ENCODE results near the gene DR1.

Gene DR1

DNA sequence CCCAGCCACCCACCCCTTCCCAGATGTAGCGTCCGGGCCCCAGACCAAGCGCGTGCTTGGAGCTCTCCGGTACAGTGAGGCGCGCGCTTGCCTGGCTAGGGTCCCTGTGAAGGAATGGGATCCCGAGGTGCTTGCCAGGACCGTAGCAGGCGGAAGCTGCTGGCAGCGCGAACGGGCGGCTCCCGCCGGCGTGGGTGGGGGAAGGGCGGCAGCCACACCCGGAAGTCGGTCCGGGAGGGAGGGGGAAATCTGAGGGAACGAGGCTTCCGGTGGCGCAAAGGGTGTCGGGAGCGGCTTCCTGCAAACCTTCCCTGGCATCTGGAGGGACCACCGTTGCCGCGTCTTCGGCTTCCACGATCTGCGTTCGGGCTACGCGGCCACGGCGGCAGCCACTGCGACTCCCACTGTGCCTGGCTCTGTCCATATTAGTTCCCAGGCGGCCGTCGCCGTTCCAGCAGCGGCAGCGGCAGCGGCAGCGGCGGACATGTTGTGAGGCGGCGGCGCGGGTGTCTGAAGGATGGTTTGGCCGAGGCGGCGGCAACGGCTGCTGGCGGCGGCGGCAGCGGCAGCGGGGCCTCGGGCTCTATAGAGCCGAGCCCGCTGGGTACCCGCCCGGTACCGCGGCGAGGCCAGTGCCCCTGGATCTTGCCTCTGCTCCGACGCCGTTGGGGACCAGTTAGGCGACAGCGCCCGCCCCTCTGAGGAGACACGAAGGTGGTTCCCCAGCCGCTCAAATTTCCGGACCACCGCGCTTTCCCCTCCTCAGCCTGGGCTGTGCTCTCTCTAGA lies at the start of gene DR1:
Gene DR1 (plus strand): TSS at position 275 of the 788 bp plus-strand sequence. CDS start 739 bp downstream, outside the sequence.
- peak; percentile 99 for DNase-seq

GRCh38 chr1:93296555-93297154 lies 49.1 kb upstream of the DR1 start:
- DNase-seq = no peak

GRCh38 chr1:93301131-93301530 lies 44.6 kb upstream of the DR1 start:
- no peak for DNase-seq

DNA sequence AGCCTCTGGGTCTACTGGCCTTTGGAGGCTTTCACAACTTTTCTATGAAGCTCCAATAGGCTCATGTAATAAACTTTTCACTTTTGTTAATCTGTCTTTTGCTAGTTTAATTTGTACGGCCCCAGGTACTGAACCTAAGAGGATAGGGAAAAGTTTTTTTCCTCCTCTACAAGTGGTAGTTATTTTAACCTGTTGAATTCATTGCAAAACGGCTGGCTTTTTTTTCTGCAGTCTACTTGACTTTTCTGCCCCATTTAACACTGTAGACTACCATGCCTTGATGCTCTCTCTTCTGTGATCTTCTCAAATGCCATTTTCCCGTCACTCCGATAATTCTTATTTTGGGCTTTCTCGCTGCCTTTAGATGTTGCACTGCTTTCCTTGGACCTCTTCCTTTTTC lies 43.6 kb upstream of the DR1 start:
- DNase-seq = no peak

- peak; percentile 90 for DNase-seq
Measured at GRCh38 chr1:93304716-93305138, 41.0 kb upstream of the DR1 start.

- no peak for DNase-seq
Measured at GRCh38 chr1:93306920-93307319, 38.8 kb upstream of the DR1 start.

DNA sequence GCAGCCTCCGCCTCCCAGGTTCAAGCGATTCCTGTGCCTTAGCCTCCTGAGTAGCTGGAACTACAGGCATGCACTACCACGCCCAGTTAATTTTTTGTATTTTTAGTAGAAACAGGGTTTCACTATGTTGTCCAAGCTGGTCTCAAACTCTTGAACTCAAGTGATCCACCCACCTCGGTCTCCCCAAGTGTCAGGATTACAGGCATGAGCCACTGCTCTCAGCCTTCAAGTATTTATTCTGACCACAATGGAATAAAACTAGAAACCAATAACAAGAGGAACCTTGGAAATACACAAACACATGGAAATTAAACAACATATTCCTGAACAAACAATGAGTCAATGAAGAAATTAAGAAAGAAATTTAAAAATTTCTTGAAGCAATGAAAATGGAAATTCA lies 32.7 kb upstream of the DR1 start:
- no peak for DNase-seq

GRCh38 chr1:93317207-93317606 lies 28.5 kb upstream of the DR1 start:
- DNase-seq = no peak

DNA sequence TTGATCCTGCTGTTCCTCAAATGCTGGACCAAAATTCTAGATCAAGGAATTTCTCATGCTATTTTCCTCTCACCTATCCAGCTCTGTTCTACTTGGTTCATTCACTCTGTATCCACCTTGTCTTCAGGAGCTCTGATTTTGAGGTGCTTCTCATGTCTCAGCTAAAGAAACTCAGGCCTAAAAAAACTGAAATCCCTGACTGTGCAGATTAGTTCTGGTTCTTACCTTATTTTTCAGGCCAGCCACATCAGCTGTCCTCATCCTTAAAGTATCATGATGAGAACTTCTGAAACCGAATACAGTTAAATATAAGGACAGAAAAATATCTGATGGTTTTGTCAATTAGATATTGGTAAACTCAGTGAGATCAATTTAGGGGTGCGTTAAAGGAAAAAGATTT lies 27.8 kb upstream of the DR1 start:
- DNase-seq = no peak

DNA sequence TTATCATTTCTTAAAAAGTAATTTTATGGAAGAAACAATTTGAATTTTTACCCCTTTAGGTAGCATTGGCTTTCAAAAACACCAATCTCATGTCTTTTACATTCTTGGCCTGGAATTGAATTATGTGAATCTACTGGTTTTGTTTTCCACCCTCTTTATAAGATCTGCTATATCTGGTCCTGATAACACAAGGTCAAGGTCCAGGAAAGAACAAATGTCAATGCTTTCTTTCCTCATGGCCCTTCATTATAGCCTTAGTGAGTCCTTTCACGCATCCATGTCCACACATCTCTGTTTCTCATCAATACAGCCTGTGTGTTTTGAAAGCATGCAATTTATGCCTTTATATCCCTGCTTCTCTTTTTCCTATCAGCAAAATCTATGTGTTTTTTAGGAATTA lies 24.0 kb upstream of the DR1 start:
- DNase-seq = no peak

- DNase-seq = peak; percentile 56
Measured at GRCh38 chr1:93322349-93322748, 23.4 kb upstream of the DR1 start.

DNA sequence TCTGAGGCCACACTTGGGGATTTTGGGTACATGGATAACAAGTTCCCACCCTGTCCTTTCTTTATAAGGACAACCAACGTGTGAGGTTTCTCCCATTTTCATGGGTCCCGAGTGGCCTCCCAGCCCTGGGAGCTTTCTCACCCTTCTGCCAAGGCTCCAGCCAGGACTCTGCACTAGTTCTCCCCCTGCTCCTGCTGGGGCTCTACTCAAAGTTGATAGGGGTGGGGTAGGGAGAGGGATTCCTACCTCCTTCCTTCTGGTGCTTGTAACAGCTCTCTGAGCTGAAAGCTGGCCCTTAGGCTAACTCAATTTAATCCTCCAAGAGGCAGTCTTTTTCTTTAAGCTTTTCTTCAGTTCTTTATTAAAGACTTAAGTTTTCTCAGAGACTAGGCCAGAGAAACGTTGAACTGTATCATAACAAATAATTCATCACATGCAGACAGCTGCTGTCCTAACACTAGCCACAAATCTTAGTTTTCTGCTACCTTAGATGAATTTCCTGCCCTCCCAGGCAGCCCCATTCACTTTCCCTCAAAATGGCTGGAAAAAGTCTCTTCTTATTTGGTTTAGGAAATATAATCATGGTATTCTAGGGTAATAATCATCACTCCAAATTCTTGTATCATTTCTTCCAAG lies 22.4 kb upstream of the DR1 start:
- DNase-seq = no peak

DNA sequence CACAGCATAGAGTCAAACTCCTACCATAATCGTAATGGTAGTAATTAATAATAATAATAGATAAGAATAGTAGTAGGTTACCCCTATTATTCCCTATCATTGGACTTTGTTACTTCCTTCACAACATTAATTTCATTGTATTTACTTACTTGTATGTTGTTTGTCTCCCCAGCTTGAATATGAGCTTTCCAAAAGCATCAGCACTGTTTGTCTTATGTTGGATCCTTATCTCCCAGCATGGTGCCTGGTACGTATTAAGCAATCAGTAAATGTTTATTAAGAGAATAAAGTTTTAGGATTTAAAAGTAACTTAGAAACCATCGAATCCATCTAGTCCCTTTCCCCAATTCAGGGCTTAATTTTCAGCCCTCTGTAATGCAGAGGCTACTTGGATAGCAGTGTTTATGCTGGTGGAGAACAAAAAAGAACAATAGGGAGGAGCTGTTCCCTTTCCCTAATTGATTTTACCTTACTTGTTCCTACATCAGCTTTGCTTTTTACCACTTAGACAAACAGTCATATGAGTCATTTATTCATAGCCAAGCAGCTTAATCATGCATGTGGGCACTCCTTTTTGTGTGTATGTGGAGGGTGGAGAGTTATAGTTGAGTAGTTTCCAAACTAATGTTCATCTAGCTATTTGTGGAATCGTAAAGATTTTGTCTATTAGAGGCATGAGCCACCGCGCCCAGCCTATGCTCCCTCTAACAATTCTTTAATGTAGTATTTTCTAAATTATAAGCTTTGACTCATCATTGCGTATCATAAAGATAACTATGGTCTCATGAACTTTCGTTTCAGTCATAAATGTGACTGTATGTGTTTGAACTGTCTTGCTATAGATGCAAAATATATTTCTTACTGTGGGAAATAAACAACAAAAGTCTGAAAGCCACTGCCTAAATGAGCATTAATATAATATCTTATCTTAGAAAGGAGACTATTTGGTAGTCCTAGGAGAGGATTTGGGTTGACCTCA lies 20.9 kb upstream of the DR1 start:
- peak; percentile 41 for DNase-seq

DNA sequence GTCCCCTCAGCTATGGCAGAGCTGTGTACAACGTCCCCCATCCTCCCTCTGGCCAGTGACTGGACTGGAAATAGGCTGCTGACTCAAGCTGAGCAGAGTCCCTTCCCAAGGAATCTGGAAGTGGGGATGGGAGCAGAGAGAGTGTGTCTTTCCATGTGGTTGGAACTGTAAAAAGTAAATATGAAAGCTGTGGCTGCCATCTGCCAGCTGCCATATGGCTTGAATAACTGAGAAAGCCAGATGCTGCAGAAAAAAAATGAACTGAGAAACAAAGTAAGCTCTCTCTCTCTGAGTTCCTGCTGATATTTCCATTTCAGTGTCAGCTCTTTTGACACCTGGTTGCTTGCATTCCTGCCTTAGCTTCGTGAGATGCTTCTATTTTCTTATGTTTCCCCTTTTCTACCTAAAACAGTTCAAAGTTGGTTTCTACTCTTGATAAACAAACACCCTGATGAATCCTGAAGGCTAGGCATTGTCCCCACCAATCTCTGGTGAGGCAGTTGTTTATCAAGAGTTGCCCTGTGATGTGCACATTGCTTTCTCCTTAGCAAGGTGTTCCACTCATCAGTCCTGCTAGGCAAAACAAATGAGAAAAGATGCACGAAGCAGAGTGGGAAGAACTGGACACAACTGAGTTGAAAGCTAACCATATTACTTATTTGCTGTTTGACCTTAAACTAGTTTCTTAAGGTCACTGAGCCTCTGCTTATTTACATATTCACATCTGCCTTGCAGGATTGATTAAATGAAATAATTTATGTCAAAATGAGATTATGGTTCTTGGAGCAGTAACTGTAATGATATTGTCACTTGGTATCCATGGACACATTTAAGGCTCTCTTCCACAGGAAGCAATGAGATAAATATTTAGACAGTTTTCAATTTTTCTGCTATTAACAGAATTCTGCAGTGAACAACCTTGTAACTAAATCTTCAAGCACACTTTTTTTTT lies 16.6 kb upstream of the DR1 start:
- peak; percentile 66 for DNase-seq

GRCh38 chr1:93330196-93330595 lies 15.5 kb upstream of the DR1 start:
- no peak for DNase-seq

DNA sequence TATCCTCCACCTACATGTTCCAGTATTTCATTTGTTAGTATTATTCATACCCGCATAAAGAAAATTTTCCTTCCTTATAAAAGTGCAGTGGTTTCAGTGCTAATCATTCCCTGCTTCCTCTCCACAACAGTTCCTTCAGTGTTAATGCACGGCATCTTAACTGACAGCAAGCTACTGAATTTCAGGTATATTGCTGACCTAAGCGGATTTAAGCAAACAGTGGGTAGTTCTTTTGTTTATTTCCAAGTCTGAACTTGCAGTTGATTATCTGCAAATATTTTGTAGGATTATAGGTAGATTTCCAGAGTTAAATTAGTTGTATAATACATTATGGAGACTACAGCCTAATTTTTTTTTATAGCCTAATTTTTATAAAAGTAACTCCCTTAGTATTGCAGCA lies 15.1 kb upstream of the DR1 start:
- DNase-seq = no peak

DNA sequence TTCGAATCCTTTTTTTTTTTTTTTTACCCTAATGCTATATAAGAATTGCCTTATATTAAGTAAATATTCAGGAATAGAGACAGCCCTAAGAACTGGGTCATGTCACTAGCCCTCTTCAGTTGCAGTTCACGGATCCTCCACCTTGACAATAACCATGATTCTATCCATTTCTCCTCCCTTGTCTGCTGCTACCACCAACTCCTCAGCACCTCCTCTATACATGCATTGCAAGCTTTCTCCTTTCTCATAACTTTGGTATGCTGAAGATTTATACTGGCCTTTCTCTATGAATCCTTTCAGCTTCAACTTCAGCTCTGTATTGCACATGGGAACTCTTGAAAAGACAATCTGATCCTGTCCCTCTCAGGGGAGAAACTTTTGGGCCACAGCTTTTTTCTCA lies 14.3 kb upstream of the DR1 start:
- DNase-seq = no peak

DNA sequence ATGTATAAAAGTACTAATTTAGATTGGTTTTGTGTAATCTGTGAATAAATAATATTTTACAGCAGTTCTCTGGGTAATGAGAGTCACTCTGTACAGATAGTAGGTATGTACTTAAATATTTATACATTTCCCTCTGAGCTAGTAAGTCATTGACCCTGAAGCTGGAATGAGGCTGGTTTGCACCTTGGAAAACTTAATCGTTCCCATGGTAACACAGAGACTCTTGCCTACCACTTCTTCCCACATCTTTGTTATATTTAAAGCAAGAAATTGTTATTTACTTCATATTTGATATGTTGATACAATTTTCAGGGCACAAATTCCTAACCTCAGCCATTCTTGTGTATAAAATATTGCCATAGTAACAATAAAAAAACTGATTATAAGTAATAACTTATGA lies 13.3 kb upstream of the DR1 start:
- DNase-seq = no peak

DNA sequence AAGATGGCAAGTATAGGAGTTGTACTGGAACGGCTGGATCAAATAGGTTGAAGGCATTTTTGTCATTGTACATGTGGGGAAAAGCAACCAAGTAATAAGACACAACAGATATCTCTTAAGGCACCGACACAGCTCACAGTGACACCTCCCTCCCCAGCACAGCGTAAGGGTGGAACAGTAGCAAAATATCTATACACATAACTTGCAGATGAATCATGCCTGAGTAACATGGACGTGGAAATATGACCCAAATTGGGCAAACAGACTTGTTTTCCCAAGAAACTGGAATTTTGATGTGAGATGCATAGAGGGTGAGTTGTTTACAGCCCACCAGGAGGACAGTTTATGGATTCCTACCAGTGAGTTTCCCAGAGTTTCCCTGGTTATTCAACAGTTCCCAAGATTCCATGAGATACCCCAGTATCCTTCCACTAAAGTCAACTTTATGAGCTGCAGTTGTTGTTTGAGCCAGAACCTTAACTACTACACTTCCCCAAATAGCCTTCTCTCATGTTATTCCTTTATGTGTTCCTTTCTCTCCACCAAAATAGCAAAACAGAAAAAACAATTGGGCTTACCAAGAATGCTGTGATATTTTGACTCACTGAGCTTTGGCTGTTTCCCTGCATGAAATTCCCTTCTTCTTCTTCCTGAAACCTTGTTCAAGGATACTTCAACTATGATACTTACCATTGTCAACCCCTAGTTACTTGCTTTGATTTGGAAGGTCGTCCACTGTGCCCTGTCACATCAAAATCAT lies 7.1 kb upstream of the DR1 start:
- no peak for DNase-seq

DNA sequence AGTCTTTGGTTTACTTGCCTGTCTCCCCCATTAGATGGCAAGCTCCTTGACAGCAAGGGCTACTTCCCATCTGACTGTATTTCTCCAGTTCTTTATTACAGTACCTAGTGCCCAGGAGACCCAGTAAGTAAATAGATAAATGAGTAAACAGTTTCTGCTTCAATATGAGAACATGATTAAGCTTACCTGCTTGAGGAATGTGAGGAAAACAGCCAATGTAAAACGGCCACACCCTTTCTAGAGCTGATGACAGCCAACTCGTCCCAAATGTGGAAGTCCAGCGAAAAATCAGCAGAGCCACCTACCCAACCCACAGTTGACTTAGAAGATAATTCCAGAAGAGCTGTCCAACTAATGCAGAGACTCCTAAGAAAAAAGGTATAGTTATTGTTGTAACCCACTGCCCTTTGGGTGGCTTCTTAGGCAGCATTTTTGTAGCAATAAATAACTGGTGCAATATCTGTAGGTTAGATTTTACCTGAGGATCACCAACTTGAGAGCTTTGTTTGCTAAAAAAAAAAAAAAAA lies 6.5 kb upstream of the DR1 start:
- no peak for DNase-seq

- no peak for DNase-seq
Measured at GRCh38 chr1:93340090-93340489, 5.6 kb upstream of the DR1 start.
